Activated CD4-positive, alpha-beta T cell treated with anti-CD3 and anti-CD28 coated beads for 24 hours (primary cell): ENCODE results near the gene BEST3.

Source experiments
- DNase-seq, 2 donors: peaks; one replicate each; pipeline ENCODE4 v3.0.0-alpha.2; 2020; ENCODE audit warnings: low read depth in 2 of 2

Gene BEST3

GRCh38 chr12:69698769-69699540 is at the start of gene BEST3:
BEST3 (minus strand) TSS chr12:69699303; CDS start chr12:69697798, 1,505 bp downstream.
- no peak for DNase-seq

DNA sequence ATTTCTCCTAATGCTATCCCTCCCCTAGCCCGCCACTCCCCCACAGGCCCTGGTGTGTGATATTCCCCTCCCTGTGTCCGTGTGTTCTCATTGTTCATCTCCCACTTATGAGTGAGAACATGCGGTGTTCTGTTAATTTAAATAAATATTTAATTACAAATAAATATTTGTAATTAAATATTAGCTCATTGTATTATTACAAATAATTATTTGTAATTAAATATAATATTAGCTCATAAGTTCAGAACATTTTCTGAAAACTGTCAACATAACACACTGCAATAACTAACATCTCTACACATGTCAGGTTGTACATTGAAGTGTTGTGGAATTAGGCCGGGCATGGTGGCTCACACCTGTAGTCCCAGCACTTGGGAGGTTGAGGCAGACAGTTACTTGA is 45.0 kb upstream of the BEST3 start:
- DNase-seq, result no peak

DNA sequence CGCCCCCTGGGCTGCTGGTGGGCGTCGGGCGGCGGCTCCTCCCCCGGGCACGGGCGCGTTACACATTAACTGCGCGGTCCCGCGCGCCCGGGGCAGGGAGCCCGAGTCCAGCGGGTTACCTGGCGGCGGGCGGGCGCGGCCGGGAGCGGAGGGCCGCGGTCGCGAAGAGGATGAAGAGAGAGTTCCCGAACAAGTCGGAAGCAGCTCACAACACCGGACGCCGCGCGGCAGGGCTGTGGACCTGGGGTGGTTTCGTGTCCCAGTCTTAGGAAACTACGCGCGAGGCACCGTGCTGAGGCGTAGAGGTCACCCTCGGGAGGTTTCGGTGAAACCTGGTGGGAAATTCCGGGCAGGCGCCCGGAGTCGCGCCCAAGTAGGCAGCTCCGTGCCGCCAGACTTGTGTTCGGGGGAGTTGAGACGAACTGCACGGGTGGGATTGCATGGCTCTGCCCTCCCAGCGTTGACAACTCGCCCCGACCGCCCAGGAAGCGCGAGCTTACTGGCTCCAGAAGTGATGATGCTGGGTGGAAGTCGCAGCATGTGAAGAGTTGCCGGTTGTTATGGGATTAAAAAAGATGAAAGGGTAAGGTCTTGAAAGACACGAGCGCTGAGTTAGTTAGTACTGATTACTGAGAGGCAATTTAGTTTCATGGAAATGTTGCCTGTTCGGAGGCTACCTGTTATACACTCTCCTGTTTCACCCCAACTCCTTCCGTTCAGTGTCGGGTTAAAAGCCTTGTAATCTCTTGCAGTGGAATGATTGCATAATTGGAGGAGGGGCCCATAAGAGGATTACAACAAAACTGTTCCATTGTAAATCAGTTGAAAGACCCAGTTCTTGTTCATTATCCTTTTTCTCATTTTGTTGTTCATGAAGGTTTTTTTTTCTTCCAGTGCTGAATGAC is 40.4 kb upstream of the BEST3 start:
- peak; percentile 30 to 41 for DNase-seq

DNA sequence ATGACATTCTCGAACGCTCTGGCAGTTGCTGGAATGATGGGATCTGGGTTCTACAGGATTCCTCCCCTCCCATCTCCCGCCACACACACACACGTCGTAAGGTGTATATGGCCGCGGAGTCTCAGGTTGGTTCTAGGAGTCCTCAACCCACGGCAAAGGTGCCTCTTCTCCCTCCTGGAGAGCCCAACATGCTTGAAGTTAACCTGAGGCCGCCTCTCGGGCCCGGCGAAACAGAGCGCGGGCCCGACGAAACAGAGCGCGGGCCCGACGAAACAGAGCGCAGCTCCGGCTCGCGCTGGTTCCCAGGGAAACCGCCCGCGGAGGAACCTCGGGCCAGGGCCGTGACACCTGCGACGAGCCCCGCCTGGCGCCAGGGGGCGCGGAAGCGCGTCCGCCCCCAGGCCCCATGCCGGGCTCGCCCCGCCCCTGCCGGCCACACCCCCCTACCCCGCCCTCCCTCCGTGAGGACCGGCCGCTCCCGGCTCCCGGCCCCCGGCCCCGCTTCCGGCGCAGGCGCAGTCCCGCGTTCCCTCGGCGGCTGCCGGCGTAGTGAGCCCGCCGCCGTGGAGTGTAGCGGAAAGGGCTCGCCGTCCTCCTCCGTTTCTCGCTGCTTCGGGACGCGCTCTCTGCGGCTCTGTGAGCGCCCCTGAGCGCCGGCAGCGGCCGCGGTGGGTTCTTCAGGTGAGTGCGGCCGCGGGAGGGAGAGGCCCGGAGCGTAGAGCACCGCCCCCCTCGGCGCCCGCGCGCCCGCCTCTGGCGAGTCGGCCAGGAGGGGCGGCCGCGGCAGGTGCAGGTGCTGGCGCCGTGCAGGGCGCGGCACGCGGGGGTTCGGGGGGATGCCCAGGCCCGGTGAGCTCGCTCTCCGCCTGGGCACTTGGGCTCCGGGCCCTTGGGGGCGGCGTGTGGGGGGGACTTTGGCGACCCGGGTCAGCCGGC is 39.5 kb upstream of the BEST3 start, which contains the start of gene RAB3IP:
TSS of gene RAB3IP (plus strand) at position 510 of the 936 bp plus-strand sequence. CDS start 16,549 bp downstream, outside the sequence.
- DNase-seq, result peak; percentile 89 to 92

GRCh38 chr12:69733638-69734037 is 34.5 kb upstream of the BEST3 start:
- DNase-seq, result no peak

DNA sequence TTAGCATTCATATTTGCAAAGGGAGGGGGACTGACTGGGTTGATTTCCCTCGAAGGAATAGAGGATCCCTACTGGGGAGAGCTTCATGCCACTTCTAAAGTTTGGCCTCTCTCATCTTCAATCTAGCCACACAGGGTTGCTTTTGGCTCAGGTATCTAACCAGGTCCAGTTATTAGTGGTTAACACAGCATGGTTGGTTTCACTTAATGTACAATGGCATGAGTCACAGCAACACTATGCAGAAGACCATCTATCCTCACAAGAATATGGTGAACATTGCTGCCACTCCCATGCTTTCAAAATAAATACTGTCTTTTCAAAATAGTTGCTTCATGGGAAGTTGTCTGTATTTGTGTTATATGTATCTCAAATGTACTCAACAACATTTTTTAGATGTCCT is 33.0 kb upstream of the BEST3 start:
- no peak for DNase-seq

DNA sequence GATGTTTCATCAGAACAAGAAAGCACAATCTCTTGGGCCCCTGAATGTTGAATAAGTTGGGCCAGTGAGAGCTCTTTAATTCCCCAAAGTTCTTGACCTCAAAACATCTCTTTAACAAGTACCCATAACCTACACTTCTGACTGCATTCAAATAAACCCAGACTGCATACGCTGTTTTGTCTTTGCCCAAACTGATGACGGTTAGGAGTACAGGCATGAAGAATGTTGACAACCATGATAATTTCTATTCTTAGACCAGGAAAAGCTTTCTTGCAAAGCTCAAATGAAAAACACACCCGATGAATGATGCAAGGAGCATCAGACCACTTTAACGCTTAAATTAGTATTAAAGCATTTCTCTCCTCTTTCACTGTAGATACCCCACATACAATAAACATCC is 27.8 kb upstream of the BEST3 start:
- DNase-seq, result no peak

DNA sequence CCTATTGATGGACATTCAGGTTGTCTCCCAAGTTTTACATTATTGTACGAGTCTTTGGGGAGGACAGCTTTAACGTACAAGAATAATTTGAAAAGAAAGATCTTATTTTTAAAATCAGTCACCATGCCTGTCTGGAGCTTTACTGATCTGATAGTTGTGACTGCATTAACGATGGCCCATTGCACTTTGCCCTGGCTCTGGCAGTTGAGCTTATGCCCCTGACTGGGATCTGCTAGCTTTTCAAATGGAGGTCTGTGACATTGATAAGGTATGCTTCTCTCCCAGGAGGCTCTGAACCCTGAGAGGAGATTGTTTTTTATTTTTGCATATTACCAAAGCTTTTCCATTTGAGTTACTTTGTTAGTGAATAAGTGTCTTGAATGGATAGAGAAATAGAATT is 21.6 kb upstream of the BEST3 start:
- DNase-seq, result no peak

DNA sequence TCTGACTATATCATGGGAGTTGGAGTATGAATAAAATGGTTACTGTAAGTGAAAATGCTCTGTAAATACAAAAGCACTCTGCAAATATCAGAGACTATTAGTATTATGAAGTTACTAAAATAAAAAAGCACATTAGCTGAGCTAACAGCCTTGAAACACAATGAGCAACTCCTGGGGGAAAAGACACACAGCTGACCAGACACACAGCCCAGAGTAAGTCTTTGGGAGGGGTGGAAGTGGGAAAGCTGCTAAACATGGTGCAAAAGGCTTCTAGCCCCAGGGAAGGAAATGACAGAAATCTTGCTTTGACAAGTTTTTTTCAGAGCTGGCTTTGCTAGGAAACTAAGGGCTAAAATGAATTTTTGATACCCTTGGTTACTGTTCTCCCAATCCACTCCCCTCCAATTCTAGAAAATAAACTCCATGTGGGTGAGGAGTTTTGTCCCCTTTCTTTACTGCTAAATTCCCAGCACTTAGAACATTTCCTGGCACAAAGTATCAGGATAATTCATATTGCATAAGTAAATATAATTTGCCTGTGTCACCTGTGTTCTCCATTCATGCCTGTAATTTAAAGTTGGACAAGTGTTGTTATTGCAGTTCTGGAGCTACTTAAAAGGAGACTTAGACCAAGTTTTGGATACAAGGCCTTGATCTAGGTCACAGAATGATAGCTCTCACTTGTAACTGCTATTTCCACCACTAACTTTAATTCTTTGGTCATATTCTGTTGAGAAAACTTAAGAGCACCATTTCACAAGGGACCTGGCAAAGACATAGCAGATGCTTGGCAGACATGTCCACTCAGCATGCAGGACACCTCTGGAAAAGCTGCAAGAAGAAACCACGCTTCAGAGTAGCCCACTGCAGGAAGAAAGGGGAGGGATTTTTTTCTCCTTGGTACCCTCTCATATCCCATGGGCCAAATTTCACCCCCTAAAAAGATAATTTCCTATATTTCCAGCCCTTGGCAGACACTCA is 20.5 kb upstream of the BEST3 start:
- DNase-seq, result no peak

DNA sequence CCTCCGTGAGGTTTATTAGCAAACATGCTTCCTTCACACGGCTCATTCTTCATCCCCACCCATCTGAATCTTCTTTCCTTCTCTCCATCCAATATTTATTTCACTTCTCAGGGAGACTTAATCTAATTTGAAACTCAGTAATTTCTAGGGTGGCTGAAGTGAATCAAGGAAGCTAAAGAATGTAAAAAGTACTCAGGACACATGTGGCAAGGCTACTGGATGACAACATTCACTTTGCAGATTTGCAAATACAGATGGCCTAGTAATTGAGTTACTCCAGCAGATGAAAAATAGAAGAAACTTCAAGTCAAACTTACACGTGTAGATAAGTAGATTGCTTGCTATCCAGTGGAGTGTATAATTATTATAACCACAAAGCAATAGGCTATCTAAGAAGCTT is 15.4 kb upstream of the BEST3 start:
- DNase-seq, result no peak

DNA sequence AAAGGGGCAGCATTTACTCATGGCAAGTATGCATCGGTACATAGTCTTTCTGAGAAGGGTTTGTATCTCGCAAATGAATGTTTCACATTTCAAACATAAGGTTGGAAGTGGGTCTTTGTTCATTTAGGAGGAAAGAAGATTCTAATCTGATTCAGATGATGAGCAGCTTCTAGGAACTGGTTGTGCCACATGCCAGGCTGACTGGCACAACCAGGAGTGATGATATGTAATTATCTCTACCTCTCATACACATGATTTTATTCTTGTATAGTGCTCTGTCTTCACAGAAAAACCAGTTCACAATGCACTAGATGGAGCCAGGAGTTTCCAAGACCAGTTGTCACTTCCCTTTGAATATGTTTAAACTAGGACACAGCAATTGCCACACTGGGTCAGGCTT is 13.7 kb upstream of the BEST3 start:
- no peak for DNase-seq

- DNase-seq, result no peak
Measured at GRCh38 chr12:69708649-69709048, 9.5 kb upstream of the BEST3 start.

GRCh38 chr12:69704357-69704756 is 5.3 kb upstream of the BEST3 start:
- DNase-seq, result no peak

DNA sequence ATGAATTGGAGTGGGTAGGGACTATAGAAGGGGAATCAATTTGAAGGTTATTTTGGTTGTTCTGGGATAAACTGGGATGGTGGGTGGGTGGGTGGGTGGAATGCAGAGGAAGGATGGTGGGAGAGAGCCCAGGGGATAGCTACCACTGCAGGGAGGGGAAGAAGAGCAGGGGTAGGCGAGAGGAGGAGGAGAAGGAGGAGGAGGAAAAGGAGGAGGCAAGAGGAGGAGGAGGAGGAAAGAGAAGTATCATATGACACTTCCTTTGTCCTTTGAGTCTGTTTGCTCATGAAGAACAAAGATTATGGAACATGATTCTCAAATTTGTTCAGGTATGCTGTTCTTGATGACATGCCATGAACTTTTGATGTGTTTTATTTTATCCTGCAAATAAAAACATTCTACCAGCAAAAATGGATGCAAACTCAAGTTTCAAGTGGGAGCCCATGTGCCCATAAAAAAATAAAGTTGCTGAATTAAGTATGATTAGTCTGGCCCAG is 4.1 kb upstream of the BEST3 start:
- no peak for DNase-seq

DNA sequence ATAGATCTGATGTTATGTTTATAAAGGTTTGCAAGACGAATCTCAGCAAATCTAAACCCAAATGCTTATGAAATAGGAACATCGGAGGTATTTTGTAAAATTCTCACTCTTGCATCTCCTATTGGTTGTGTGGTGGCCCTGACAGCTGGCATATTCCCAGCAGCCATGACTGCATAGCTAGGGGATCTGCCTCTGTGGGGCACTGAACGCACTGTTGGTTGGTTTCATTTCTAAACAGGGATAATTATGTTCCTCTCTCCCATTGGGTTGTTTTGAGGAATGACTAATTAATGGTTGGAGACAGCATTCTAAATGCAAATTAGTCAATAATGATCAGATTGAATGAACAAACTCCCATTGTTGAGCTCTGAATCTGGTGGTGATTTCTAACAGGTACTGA is 2.7 kb upstream of the BEST3 start:
- DNase-seq, result no peak

GRCh38 chr12:69698054-69698453 is 1.0 kb downstream of the BEST3 start:
- DNase-seq, result no peak

DNA sequence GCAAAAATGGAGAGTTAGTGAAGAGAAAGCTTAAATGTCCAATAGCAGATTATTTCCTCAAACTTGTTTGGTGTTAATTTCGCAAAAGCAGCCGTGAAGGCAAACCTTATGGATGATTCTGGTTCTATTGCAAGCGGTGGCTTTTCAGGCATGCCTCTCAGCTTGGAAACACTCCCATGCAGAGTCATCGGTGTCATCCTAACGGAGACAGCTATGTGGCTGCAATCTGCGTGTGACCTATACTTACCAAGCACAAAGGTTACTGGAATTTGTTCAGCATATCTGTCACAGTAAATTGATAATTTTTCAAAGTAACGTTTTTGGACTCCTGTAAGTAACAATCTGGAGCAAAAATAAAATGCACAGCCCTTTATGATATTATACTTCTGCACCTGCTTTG is 5.0 kb downstream of the BEST3 start:
- DNase-seq, result no peak

- no peak for DNase-seq
Measured at GRCh38 chr12:69689638-69690037, 9.5 kb downstream of the BEST3 start.

DNA sequence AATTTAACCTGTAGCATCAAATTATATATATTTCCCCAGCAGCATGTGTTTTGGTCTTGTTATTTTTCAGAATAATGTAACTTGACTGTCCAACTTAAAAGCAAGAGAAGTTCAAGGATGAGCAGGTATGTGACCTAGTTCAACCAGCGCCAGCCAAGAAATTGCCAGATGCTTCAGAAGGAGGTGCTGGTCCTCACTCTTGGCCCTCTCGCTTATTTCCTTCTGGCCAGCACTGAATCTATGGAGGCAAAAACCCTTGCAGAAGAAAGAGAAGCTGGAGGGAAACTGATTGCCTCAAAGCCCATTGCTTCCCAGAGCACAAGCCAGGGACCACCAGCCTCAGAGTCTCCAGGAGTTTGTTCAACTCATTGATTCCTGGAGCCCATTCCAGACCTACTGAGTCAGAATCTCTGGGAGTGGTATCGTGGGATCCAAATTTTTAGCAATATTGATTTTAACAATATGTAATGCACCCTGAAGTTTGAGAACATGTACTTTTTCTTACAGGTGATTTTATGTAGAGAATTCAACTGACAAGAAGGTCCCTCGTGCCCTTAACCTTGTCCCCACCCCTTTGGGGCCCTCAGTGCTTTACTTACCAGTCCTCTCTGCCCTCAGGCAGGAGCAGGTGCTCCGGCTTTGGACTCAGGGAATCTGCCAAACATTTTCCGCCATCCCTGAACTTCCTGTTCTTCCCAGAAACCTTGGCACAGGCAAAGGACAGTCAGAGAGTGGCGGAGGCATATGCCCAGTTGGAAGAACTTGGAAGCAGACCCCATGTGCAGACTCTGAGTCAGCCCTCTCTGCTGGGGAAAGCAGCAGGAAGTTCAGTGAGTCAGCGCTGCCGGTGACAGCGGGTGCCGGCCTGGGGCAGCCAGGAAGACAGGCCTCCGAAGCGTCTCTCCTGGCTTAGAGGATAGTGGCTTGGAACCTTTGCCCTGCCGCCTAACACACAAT is 10.4 kb downstream of the BEST3 start:
- peak in 1 of 2 donors; percentile 16 for DNase-seq
